SU-DHL-6 (cell line): ENCODE results near the gene COL15A1.

Source experiments
- H2AFZ ChIP-seq: fragments of 200-600 bp; sonication (generic); 2 replicates; pipeline ENCODE4 v1.6.1; 2014; ENCODE audit warnings: low read depth, mild to moderate bottlenecking, moderate library complexity, mixed read lengths, antibody characterized with exemption, low read length; ENCODE audit not compliant: severe bottlenecking
- H3F3A ChIP-seq: fragments of 200-600 bp; shearing (Covaris generic); 2 replicates; pipeline ENCODE4 v1.6.0; 2016; ENCODE audit warnings: antibody characterized with exemption, mild to moderate bottlenecking; ENCODE audit not compliant: insufficient read depth
- H3K27ac ChIP-seq: fragments of 200-600 bp; sonication (generic); 2 replicates; pipeline ENCODE4 v1.5.1; 2016; ENCODE audit warnings: low read depth, mild to moderate bottlenecking, low read length, moderate library complexity, mixed read lengths
- H3K27me3 ChIP-seq: fragments of 200-600 bp; sonication (generic), shearing (Covaris generic); 2 replicates; pipeline ENCODE4 v1.6.0; 2014; ENCODE audit warnings: mild to moderate bottlenecking, low read length
- H3K36me3 ChIP-seq: fragments of 200-600 bp; sonication (generic); 2 replicates; pipeline ENCODE4 v1.6.1; 2014; ENCODE audit warnings: mild to moderate bottlenecking, low read length, mixed read lengths
- H3K4me2 ChIP-seq: fragments of 300-600, 200-600 bp; shearing (Covaris generic), sonication (generic); 2 replicates; pipeline ENCODE4 v1.6.0; 2014; ENCODE audit warnings: low read length, low read depth, mild to moderate bottlenecking; ENCODE audit not compliant: poor library complexity, severe bottlenecking
- H3K4me3 ChIP-seq: fragments of 200-600 bp; sonication (generic); 2 replicates; pipeline ENCODE4 v1.5.1; 2014; ENCODE audit warnings: antibody characterized with exemption, low read length, mild to moderate bottlenecking, mixed read lengths; ENCODE audit not compliant: insufficient read depth, poor library complexity, severe bottlenecking
- H3K79me2 ChIP-seq: fragments of 200-600 bp; sonication (generic); 2 replicates; pipeline ENCODE4 v1.6.1; 2014; ENCODE audit warnings: mild to moderate bottlenecking, low read length, moderate library complexity; ENCODE audit not compliant: insufficient read depth
- H3K9ac ChIP-seq: fragments of 200-600 bp; sonication (generic); 2 replicates; pipeline ENCODE4 v1.7.0; 2014; ENCODE audit warnings: mild to moderate bottlenecking, low read length
- H3K9me2 ChIP-seq: fragments of 200-600 bp; sonication (generic); replicated peaks from 2 replicates; pipeline ENCODE4 v1.6.1; 2014; ENCODE audit warnings: low read length; ENCODE audit not compliant: insufficient read depth
- H3K9me3 ChIP-seq: fragments of 200-600 bp; sonication (generic); 2 replicates; pipeline ENCODE4 v1.6.1; 2014; ENCODE audit warnings: low read length, mixed read lengths; ENCODE audit not compliant: insufficient read depth
- H4K20me1 ChIP-seq: fragments of 200-600 bp; sonication (generic); 2 replicates; pipeline ENCODE4 v1.6.1; 2014; ENCODE audit warnings: low read depth, mild to moderate bottlenecking, antibody characterized with exemption, low read length, moderate library complexity, mixed read lengths
- EZH2phosphoT487 ChIP-seq: fragments of 200-600 bp; sonication (generic), shearing (Covaris generic); conservative IDR thresholded peaks from 2 replicates; pipeline ENCODE4 v1.6.1; 2018; ENCODE audit warnings: mild to moderate bottlenecking, antibody characterized with exemption, low read length, moderate library complexity, mixed read lengths
- TF ChIP-seq, protein P1 (sequence below): fragments of 200-600 bp; sonication (generic); IDR thresholded peaks from one replicate; pipeline ENCODE4 v1.5.1; 2017; ENCODE audit warnings: antibody characterized with exemption, mild to moderate bottlenecking, low read length, moderate library complexity; ENCODE audit not compliant: insufficient read depth, poor library complexity, severe bottlenecking

Gene COL15A1

DNA sequence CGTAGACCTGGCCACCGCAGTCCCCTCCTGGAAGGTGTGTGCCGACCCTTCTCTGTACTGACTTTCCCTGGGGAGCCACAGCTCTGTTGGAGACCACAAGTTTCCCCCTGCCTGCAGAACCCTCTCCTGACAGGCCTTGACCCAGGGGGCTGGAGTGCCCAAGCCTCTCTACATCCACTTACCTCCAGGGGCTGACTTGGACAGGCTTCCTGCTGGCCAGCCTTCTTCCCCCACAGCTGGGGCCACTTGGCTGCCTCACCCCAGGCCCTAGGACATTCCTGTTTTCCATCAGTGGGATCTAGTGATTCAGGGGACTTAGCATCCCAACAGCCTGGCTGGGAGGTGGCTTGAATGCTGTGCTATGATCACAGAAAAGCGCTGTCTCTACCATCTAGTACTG is 23.6 kb downstream of the COL15A1 start:
- Histone ChIP-seq H3K9me2 (no peaks in the 10 kb centered on the region), H3K4me2 (no peak overlapping the region), H3K4me3 (no peak overlapping the region), H3K9ac (no peak overlapping the region), H3K27ac (no peak overlapping the region), H3K9me3 (no peaks in the 10 kb centered on the region), H3K27me3 (no peaks in the 10 kb centered on the region), H3F3A (no peaks in the 10 kb centered on the region), H3K36me3 (no peaks in the 10 kb centered on the region), H2AFZ (no peak overlapping the region), H3K79me2 (no peaks in the 10 kb centered on the region), H4K20me1 (no peaks in the 10 kb centered on the region)
- no peak for TF ChIP-seq EZH2phosphoT487
- TF ChIP-seq, protein P1, sequence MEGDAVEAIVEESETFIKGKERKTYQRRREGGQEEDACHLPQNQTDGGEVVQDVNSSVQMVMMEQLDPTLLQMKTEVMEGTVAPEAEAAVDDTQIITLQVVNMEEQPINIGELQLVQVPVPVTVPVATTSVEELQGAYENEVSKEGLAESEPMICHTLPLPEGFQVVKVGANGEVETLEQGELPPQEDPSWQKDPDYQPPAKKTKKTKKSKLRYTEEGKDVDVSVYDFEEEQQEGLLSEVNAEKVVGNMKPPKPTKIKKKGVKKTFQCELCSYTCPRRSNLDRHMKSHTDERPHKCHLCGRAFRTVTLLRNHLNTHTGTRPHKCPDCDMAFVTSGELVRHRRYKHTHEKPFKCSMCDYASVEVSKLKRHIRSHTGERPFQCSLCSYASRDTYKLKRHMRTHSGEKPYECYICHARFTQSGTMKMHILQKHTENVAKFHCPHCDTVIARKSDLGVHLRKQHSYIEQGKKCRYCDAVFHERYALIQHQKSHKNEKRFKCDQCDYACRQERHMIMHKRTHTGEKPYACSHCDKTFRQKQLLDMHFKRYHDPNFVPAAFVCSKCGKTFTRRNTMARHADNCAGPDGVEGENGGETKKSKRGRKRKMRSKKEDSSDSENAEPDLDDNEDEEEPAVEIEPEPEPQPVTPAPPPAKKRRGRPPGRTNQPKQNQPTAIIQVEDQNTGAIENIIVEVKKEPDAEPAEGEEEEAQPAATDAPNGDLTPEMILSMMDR, result no peak

GRCh38 chr9:98967680-98968079 is 24.0 kb downstream of the COL15A1 start:
- no peak overlapping the region for H3K9ac ChIP-seq

DNA sequence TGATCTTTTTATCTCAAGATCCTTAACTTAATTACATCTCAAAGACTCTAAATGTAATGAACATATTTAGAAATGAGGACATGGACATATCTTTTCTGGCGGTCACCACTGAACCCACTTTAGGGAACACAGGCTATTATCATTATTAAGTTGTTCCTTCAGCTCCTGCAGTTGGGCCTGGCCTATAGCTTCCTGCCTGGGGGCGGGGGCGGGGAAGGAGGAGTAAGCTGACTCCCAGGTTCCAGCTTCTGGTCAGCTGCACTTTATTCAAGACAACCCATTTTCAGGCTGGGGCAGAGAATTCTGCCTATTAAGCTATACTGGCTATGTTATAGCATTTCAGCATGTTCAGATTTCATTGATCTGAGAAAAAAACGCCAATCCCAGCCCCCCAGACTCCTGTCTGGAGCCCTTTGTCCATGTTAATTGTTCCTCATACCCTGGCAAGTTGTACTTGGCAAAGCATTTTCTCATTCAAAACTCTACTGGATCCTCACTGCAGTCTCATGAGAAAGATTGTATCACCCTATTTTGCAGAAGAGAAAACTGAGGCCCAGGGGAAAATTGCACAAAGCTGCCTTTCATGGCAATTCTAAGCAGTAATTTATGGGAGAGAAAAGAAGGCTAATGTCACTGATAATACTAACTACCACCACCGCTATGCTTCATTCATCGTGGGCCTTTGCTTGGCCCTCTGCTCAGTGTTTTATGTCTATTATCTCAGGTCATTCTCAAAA is 25.1 kb downstream of the COL15A1 start:
- Histone ChIP-seq H2AFZ (no peak overlapping the region), H3K4me3 (no peak overlapping the region), H3K9me2 (no peaks in the 10 kb centered on the region), H3K27me3 (no peaks in the 10 kb centered on the region), H3K27ac (no peak overlapping the region), H3K9ac (no peak overlapping the region), H4K20me1 (no peaks in the 10 kb centered on the region), H3K4me2 (no peak overlapping the region), H3K36me3 (no peaks in the 10 kb centered on the region), H3K79me2 (no peaks in the 10 kb centered on the region), H3F3A (no peaks in the 10 kb centered on the region), H3K9me3 (no peaks in the 10 kb centered on the region)
- TF ChIP-seq EZH2phosphoT487, result no peak
- TF ChIP-seq, protein P1, result no peak

More at GRCh38 chr9:98967680-98968079, 24.0 kb downstream of the COL15A1 start:
- no peaks in the 10 kb centered on the region for H3K27me3 ChIP-seq
- no peaks in the 10 kb centered on the region for H3K36me3 ChIP-seq
- H3K9me3 ChIP-seq, result no peaks in the 10 kb centered on the region
- no peaks in the 10 kb centered on the region for H3K9me2 ChIP-seq
- no peaks in the 10 kb centered on the region for H4K20me1 ChIP-seq
- H3K4me3 ChIP-seq, result no peak overlapping the region
- TF ChIP-seq, protein P1, result no peak
- no peak for TF ChIP-seq EZH2phosphoT487
- H3K79me2 ChIP-seq, result no peaks in the 10 kb centered on the region
- H3K4me2 ChIP-seq, result no peak overlapping the region
- no peaks in the 10 kb centered on the region for H3F3A ChIP-seq
- no peak overlapping the region for H3K27ac ChIP-seq
- no peak overlapping the region for H2AFZ ChIP-seq
